Esophagus squamous epithelium (tissue), 5 donors: Measurements from ENCODE around the gene PPCS. TPM values are rescaled to one million over a fixed set of nuclear protein-coding genes. Genes with fewer than 3 reads are reported as not detected.
"Not testable (repeated sequence)": the region's sequence is repeated elsewhere in the genome, so short reads cannot be mapped to it uniquely, and the experiment has no call there.

Experiments
- DNase-seq: peaks from one replicate; lab custom pipeline; 2025; lab: John Stamatoyannopoulos, UW
- H3K27ac ChIP-seq, 4 donors: fragments of 200-600 bp; sonication (generic); one replicate each; pipeline ENCODE4 v1.5.1; 2016 to 2019; ENCODE audit warnings: mild to moderate bottlenecking in 1 of 4
- H3K27me3 ChIP-seq, 4 donors: fragments of 200-600 bp; sonication (generic); 1 replicate in 3 of 4; 2 replicates in 1 of 4; pipeline versions ENCODE4 v1.5.1 to v1.6.0; 2017 to 2021; ENCODE audit warnings: antibody characterized with exemption in 1 of 4
- H3K36me3 ChIP-seq, 3 donors: fragments of 200-600 bp; sonication (generic); one replicate each; pipeline ENCODE4 v1.5.1; 2016 to 2019
- H3K4me1 ChIP-seq, 3 donors: fragments of 200-600 bp; sonication (generic); one replicate each; pipeline ENCODE4 v1.5.1; 2017 to 2019
- H3K4me3 ChIP-seq, 4 donors: fragments of 200-600 bp; sonication (generic); 1 replicate in 3 of 4; 2 replicates in 1 of 4; pipeline ENCODE4 v1.5.1; 2016 to 2019; ENCODE audit warnings: mild to moderate bottlenecking in 2 of 4, moderate library complexity in 1 of 4
- H3K9me3 ChIP-seq, 3 donors: fragments of 200-600 bp; sonication (generic); one replicate each; pipeline ENCODE4 v1.5.1; 2016 to 2019
- POLR2A ChIP-seq, 4 donors: fragments of 450-650 bp; IDR thresholded peaks; one replicate each; pipeline ENCODE4 v1.6.1; 2017; ENCODE audit warnings: antibody characterized with exemption in 4 of 4, mild to moderate bottlenecking in 4 of 4, moderate library complexity in 3 of 4
- WGBS, 2 donors: methylation state at CpG; one replicate each; pipeline ENCODE4 v1.1.5; 2018; 5-methylcytosine and 5-hydroxymethylcytosine counted together
- intact Hi-C: fragments of 100-400 bp; cut with DNase I; formaldehyde crosslinking; loops from one replicate; pipeline ENCODE4 v1.15.0; 2022
- small RNA-seq, 4 donors: library from RNA; depleted of rRNA; stranded (forward); fragments of <200 nt; gene quantifications; one replicate each; pipeline ENCODE3, GENCODE V24; 2016
- total RNA-seq, 4 donors: library from RNA; depleted of rRNA; stranded (reverse); fragments of >200 nt; gene quantifications; one replicate each; pipeline ENCODE4 v1.1.0, GENCODE V29; 2016
- TF ChIP-seq, protein P1 (sequence below), 6 experiments: fragments of 450-650 bp in 4 of 6; fragments of 200-600 bp in 2 of 6; sonication (generic) in 2 of 6; IDR thresholded peaks; one replicate each; pipeline ENCODE4 v1.5.1; 2016 to 2019; ENCODE audit warnings: antibody characterized with exemption in 6 of 6, mild to moderate bottlenecking in 4 of 6, moderate library complexity in 4 of 6
- donor health status: DM: yes; HTN: yes; CAD: no.

The PPCS gene
- total RNA-seq, 4 donors from 2014 or later, result 44.2 to 76.8 (median 58.9) TPM

DNA sequence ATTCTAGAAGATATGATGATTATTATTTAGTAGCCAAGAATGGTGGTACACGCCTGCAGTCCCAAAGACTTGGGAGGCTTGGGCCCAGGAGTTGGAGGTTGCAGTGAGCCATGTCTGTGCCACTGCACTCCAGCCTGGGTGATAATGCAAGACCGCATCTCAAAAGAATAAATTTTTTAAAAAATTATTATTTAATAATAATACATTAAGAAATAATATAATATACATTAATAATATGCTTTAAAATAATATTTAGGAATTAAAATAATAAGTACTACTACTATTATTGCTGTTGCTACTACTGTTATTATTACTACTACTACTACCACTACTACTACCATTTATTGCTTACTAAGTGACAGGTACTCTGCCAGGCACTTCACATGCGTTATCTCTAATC is 33.9 kb downstream of the PPCS start:
- Histone ChIP-seq H3K27me3 (no peaks in the 10 kb centered on the region), H3K27ac (no peak overlapping the region), H3K4me1 (no peaks in the 10 kb centered on the region), H3K4me3 (no peak overlapping the region), H3K9me3 (no peaks in the 10 kb centered on the region), H3K36me3 (peaks cover 0 to 10% (median 0%) of the 10 kb centered on the region in 3 donors)
- intact Hi-C loops, result no loop called here
- DNase-seq, result no peak
- TF ChIP-seq POLR2A (IDR thresholded peaks at IDR 0.05), result no peak
- WGBS, 2 donors, result 92 to 96% methylated on average over 3 of the region's 3 CpGs

- H3K4me3 ChIP-seq, intact Hi-C loops, H3K4me1 ChIP-seq, H3K27me3 ChIP-seq, DNase-seq, H3K27ac ChIP-seq: not testable (repeated sequence)
- Histone ChIP-seq H3K36me3 (peaks cover 0 to 43% (median 0%) of the 10 kb centered on the region in 3 donors), H3K9me3 (peaks cover 0 to 52% (median 27%) of the 10 kb centered on the region in 3 donors)
- WGBS, 2 donors, result 91 to 95% methylated on average over 3 to 7 of the region's 11 CpGs
These were observed 45.7 kb downstream of the PPCS start for GRCh38 chr1:42502031-42502430.

- no peak for DNase-seq
- H3K4me3 ChIP-seq, result no peak overlapping the region
- no peaks in the 10 kb centered on the region for H3K4me1 ChIP-seq
- 91 to 93% methylated on average over 2 of the region's 2 CpGs for whole genome bisulfite sequencing, 2 donors
- H3K36me3 ChIP-seq, result peaks cover 0 to 49% (median 0%) of the 10 kb centered on the region in 3 donors
- intact Hi-C loops, result no loop called here
- no peaks in the 10 kb centered on the region for H3K27me3 ChIP-seq
- TF ChIP-seq, protein P1, sequence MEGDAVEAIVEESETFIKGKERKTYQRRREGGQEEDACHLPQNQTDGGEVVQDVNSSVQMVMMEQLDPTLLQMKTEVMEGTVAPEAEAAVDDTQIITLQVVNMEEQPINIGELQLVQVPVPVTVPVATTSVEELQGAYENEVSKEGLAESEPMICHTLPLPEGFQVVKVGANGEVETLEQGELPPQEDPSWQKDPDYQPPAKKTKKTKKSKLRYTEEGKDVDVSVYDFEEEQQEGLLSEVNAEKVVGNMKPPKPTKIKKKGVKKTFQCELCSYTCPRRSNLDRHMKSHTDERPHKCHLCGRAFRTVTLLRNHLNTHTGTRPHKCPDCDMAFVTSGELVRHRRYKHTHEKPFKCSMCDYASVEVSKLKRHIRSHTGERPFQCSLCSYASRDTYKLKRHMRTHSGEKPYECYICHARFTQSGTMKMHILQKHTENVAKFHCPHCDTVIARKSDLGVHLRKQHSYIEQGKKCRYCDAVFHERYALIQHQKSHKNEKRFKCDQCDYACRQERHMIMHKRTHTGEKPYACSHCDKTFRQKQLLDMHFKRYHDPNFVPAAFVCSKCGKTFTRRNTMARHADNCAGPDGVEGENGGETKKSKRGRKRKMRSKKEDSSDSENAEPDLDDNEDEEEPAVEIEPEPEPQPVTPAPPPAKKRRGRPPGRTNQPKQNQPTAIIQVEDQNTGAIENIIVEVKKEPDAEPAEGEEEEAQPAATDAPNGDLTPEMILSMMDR (IDR thresholded peaks at IDR 0.05), result peak in 1 of 6 experiments; percentile 11
- no peak for TF ChIP-seq POLR2A (IDR thresholded peaks at IDR 0.05)
- peaks cover 0 to 78% (median 29%) of the 10 kb centered on the region in 3 donors for H3K9me3 ChIP-seq
- H3K27ac ChIP-seq, result no peak overlapping the region
These were observed 48.3 kb downstream of the PPCS start for GRCh38 chr1:42504535-42505128.

DNA sequence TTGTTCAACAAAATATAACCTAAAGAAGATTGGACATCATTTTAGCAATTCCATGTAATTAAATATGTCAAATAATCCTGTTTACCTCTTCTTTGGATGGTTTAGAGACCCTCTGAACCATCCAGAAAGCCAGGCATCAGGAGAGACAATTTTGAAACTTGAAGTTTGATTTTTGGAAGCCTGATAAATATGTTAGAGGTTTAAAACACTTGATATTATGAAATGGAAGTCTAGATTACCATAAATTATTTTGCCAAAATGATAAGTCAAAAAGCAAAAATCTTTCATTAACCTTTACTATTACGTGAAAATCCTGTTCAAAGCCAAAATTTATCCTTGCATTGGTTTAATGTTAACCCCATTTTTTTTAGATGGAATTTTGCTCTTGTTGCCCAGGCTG is 50.2 kb downstream of the PPCS start:
- Histone ChIP-seq H3K4me1 (no peaks in the 10 kb centered on the region), H3K36me3 (peaks cover 0 to 54% (median 0%) of the 10 kb centered on the region in 3 donors), H3K9me3 (peaks cover 0 to 98% (median 38%) of the 10 kb centered on the region in 3 donors), H3K27me3 (no peaks in the 10 kb centered on the region), H3K4me3 (no peak overlapping the region), H3K27ac (no peak overlapping the region)
- WGBS, 2 donors, result 78 to 79% methylated on average over 1 of the region's 1 CpG
- no peak for TF ChIP-seq POLR2A (IDR thresholded peaks at IDR 0.05)
- TF ChIP-seq, protein P1 (IDR thresholded peaks at IDR 0.05), result no peak
- intact Hi-C loops, result no loop called here
- DNase-seq, result no peak

Small RNA genes lying within 50 kb of the gene (small RNA-seq; reads per million reads assigned to genes)
- gene TMSB4XP1, result 0 reads per million in 4 donors

Other genes starting within 250 kb of the PPCS start
- 10 to 100 TPM; 18.7 to 36.6 (median 27.5) TPM for gene FOXJ3, start 121.3 kb upstream of the PPCS start, total RNA-seq
- gene RIMKLA, start 75.8 kb upstream of the PPCS start, total RNA-seq, result under 1 TPM in 3 of 4 donors, not detected in 1; 0.04 to 0.57 (median 0.06) TPM
- gene ZMYND12, start 521 bp upstream of the PPCS start, total RNA-seq, result under 1 TPM in 2 of 4 donors, not detected in 2; 0.19 to 0.79 TPM
- gene CCDC30, start 6.7 kb downstream of the PPCS start, total RNA-seq, result 1 to 10 TPM in 1 of 4 donors, under 1 TPM in 3; 0.12 to 1.3 (median 0.42) TPM
- 10 to 100 TPM; 29.2 to 56.2 (median 43.4) TPM for gene PPIH, start 201.9 kb downstream of the PPCS start, total RNA-seq
- 100 to 1,000 TPM; 338 to 569 (median 531) TPM for gene YBX1, start 225.9 kb downstream of the PPCS start, total RNA-seq